Spleen (tissue), 11 donors: ENCODE data around the gene SLF1. TPM values are rescaled to one million over a fixed set of nuclear protein-coding genes. Genes with fewer than 3 reads are reported as not detected.

ENCODE experiments used
- DNase-seq: peaks from one replicate; pipeline ENCODE4 v3.0.0-alpha.2; 2020
- H3K27ac ChIP-seq, 8 donors: fragments of 200-600 bp; sonication (generic) in 7 of 8; 1 replicate in 4 of 8; 2 replicates in 4 of 8; pipeline versions ENCODE4 v1.5.0 to v1.8.0; 2016 to 2021; ENCODE audit warnings: inconsistent platforms in 4 of 8, mild to moderate bottlenecking in 4 of 8, moderate library complexity in 1 of 8
- H3K27me3 ChIP-seq, 7 donors: fragments of 200-600 bp; sonication (generic) in 6 of 7; replicated peaks in 1 of 7; 1 replicate in 4 of 7; 2 replicates in 3 of 7; pipeline versions ENCODE4 v1.5.0 to v1.8.0; 2016 to 2021; ENCODE audit warnings: inconsistent platforms in 3 of 7, mild to moderate bottlenecking in 1 of 7
- H3K36me3 ChIP-seq, 6 donors: fragments of 200-600 bp; sonication (generic) in 5 of 6; 1 replicate in 4 of 6; 2 replicates in 2 of 6; pipeline versions ENCODE4 v1.5.0 to v1.8.0; 2016 to 2021; ENCODE audit warnings: inconsistent platforms in 2 of 6
- H3K4me1 ChIP-seq, 6 donors: fragments of 200-600 bp; sonication (generic) in 5 of 6; 1 replicate in 3 of 6; 2 replicates in 3 of 6; pipeline versions ENCODE4 v1.5.0 to v1.8.0; 2016 to 2021; ENCODE audit warnings: inconsistent platforms in 3 of 6
- H3K4me3 ChIP-seq, 8 donors: fragments of 200-600 bp; sonication (generic) in 7 of 8; 1 replicate in 4 of 8; 2 replicates in 4 of 8; pipeline versions ENCODE4 v1.5.0 to v1.8.0; 2016 to 2021; ENCODE audit warnings: inconsistent platforms in 4 of 8, mild to moderate bottlenecking in 4 of 8, moderate library complexity in 2 of 8
- H3K9me3 ChIP-seq, 8 donors: fragments of 200-600 bp; sonication (generic) in 7 of 8; 1 replicate in 4 of 8; 2 replicates in 4 of 8; pipeline versions ENCODE4 v1.5.0 to v1.8.0; 2016 to 2021; ENCODE audit warnings: inconsistent platforms in 4 of 8
- POLR2A ChIP-seq, 3 donors: fragments of 450-650 bp; IDR thresholded peaks; one replicate each; pipeline ENCODE4 v1.5.1; 2017; ENCODE audit warnings: antibody characterized with exemption in 3 of 3, mild to moderate bottlenecking in 1 of 3
- POLR2AphosphoS5 ChIP-seq, 3 donors: sonication (generic); formaldehyde crosslinking; IDR thresholded peaks; one replicate each; pipeline ENCODE4 v1.5.1; 2017; ENCODE audit warnings: antibody characterized with exemption in 3 of 3
- WGBS, 5 donors: extraction: QIAGEN DNeasy Blood & Tissue Kit in 3 of 5; methylation state at CpG; one replicate each; pipeline versions ENCODE4 v1.1.5 to v1.1.7; 2013 to 2018; 5-methylcytosine and 5-hydroxymethylcytosine counted together
- intact Hi-C: fragments of 100-400 bp; cut with DNase I; formaldehyde crosslinking; loops from one replicate; pipeline ENCODE4 v1.15.0; 2023; ENCODE audit warnings: low total_unique reads
- polyA plus RNA-seq, 3 donors: library from polyadenylated mRNA; stranded (reverse); fragments of 200-250 nt; gene quantifications; one replicate each; pipeline ENCODE4 v1.2.1, GENCODE V29; 2013
- total RNA-seq, 7 donors: library from RNA; depleted of rRNA in 3 of 7; stranded (reverse); fragments of >200 nt in 3 of 7; fragmentation: NEBNext Ultra II Directional in 4 of 7; extraction: Animal tissue kit (Norgen Biotek cat#: 25700) in 4 of 7; gene quantifications; one replicate each; pipeline versions ENCODE4 v1.1.0 to v1.2.1, GENCODE V29; 2016 to 2021
- TF ChIP-seq, protein P1 (sequence below), 11 experiments: fragments of 200-600 bp in 7 of 11; fragments of 450-650 bp in 4 of 11; sonication (generic) in 4 of 11; IDR thresholded peaks in 8 of 11; conservative IDR thresholded peaks in 3 of 11; 1 replicate in 7 of 11; 2 replicates in 4 of 11; pipeline versions ENCODE4 v1.4.0 to v1.8.0; 2016 to 2021; ENCODE audit warnings: antibody characterized with exemption in 11 of 11, inconsistent platforms in 4 of 11, mild to moderate bottlenecking in 1 of 11
- donor health status: healthy with polysubstance abuse.
- donor health status: DM: no; HTN: no; CAD: no; lungs with moderate emphysema.
- donor health status: DM: no; HTN: no; CAD: no.
- donor health status: Bipolar disorder and iron deficiency.
- donor health status: healthy.
- donor health status: DM: no; HTN: no; CAD: no.
- donor health status: DM: yes; HTN: yes; CAD: no.

SLF1 gene
- total and polyA plus RNA-seq, 10 donors = 5.0 to 18.7 (median 9.9) TPM

DNA sequence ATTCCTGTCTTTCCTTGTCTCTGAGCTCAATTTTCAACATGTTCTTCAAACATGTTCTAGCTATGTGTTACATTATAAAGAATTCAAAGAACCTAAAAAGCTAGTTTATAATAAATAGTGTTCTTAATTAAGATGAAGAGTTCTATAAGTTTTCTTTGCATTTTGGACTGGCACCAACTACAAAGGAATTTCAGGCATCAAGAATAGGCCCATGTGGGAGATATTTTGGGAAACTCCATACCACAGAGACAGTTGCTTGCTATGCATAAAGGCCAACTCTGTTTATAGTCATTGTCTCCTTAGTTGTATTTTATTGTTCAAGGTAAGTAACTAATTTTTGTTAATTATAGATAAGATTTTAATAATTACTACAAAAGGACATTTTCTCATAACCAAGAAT lies 4.5 kb downstream of the SLF1 start:
- intact Hi-C loops = no loop called here
- Histone ChIP-seq H3K9me3 (no peaks in the 10 kb centered on the region), H3K27ac (no peak overlapping the region), H3K4me3 (no peak overlapping the region), H3K4me1 (peaks cover 0 to 56% (median 37%) of the 10 kb centered on the region in 6 donors), H3K36me3 (no peaks in the 10 kb centered on the region), H3K27me3 (no peaks in the 10 kb centered on the region)
- no peak for DNase-seq
- TF ChIP-seq, protein P1, sequence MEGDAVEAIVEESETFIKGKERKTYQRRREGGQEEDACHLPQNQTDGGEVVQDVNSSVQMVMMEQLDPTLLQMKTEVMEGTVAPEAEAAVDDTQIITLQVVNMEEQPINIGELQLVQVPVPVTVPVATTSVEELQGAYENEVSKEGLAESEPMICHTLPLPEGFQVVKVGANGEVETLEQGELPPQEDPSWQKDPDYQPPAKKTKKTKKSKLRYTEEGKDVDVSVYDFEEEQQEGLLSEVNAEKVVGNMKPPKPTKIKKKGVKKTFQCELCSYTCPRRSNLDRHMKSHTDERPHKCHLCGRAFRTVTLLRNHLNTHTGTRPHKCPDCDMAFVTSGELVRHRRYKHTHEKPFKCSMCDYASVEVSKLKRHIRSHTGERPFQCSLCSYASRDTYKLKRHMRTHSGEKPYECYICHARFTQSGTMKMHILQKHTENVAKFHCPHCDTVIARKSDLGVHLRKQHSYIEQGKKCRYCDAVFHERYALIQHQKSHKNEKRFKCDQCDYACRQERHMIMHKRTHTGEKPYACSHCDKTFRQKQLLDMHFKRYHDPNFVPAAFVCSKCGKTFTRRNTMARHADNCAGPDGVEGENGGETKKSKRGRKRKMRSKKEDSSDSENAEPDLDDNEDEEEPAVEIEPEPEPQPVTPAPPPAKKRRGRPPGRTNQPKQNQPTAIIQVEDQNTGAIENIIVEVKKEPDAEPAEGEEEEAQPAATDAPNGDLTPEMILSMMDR (IDR thresholded peaks at IDR 0.05 in 8 of 11, conservative IDR thresholded peaks at IDR 0.05 in 3 of 11) = no peak
- no peak for TF ChIP-seq POLR2A (IDR thresholded peaks at IDR 0.05)
- TF ChIP-seq POLR2AphosphoS5 (IDR thresholded peaks at IDR 0.05) = no peak

DNA sequence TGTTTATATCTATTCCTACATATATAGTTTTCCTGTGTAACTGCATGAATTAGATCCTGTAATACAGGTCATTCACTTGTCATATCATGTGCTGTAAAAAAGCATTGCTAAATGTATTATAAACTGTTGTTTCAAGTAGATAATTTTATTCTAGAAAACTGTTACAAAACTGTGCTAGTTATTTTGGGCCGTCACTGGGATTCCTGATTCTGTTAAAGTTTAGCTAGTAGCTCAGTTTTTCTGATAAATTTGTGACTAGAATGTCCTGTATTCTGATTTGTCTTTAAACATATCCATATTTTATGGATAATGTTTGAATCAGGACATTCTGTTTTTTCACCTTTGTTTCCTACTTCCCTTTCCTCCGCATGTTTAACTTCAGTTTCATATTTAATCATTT lies 5.4 kb downstream of the SLF1 start:
- no peaks in the 10 kb centered on the region for H3K27me3 ChIP-seq
- H3K36me3 ChIP-seq = peaks cover 0 to 4% (median 0%) of the 10 kb centered on the region in 6 donors
- intact Hi-C loops = no loop called here
- H3K27ac ChIP-seq = peak overlapping the region in 1 of 8 donors; percentile 12
- TF ChIP-seq POLR2AphosphoS5 (IDR thresholded peaks at IDR 0.05) = no peak
- TF ChIP-seq, protein P1 (IDR thresholded peaks at IDR 0.05 in 8 of 11, conservative IDR thresholded peaks at IDR 0.05 in 3 of 11) = no peak
- TF ChIP-seq POLR2A (IDR thresholded peaks at IDR 0.05) = no peak
- DNase-seq = no peak
- H3K9me3 ChIP-seq = no peaks in the 10 kb centered on the region
- H3K4me1 ChIP-seq = peaks cover 0 to 55% (median 37%) of the 10 kb centered on the region in 6 donors
- 57 to 76% (median 66%) methylated on average over 2 of the region's 2 CpGs for WGBS, 5 donors
- H3K4me3 ChIP-seq = no peak overlapping the region

DNA sequence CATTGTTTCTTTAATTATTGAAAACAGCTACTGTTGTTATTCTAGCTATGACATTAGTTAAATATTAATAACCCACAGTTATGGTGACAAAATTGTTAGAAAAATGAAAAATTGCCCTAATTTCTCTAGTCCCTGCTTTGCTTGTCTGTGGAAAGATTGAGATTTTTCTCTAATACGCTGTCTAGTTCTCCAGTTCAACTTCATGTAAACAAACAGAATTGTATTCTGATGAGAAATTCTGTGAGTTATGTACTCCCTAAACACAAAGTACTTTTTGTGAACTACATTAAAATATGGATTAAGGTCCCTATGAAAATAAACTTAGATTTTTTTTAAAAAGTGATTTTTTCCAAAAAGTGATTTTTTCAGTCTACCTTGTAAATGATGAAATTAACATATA lies 8.7 kb downstream of the SLF1 start:
- intact Hi-C loops = no loop called here
- Histone ChIP-seq H3K4me3 (no peak overlapping the region), H3K4me1 (peaks cover 0 to 30% (median 12%) of the 10 kb centered on the region in 6 donors), H3K36me3 (peaks cover 6 to 36% (median 14%) of the 10 kb centered on the region in 6 donors), H3K9me3 (peaks cover 0 to 9% (median 2%) of the 10 kb centered on the region in 8 donors), H3K27ac (no peak overlapping the region), H3K27me3 (no peaks in the 10 kb centered on the region)
- TF ChIP-seq POLR2A (IDR thresholded peaks at IDR 0.05) = no peak
- TF ChIP-seq POLR2AphosphoS5 (IDR thresholded peaks at IDR 0.05) = no peak
- TF ChIP-seq, protein P1 (IDR thresholded peaks at IDR 0.05 in 8 of 11, conservative IDR thresholded peaks at IDR 0.05 in 3 of 11) = no peak
- no peak for DNase-seq
- 92 to 100% (median 95%) methylated on average over 1 of the region's 1 CpG for WGBS, 5 donors

DNA sequence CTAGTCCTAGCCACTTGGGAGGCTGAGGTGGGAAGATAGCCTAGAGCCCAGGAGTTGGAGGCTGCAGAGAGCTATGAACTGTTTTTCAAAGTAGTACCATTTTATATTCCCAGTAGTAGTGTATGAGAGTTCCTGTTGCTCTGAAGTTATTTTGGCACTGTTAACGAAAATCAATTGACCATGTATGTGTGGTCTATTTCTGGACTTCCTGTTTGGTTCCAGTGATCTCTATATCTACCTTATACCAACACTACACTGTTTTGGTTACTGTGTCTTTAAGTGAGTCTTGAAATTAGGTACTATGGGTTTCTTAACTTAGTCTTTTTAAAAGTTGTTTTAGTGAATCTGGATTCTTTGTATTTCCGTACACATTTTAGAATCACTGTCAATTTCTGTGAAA lies 13.6 kb downstream of the SLF1 start:
- TF ChIP-seq POLR2AphosphoS5 (IDR thresholded peaks at IDR 0.05) (no peak), POLR2A (IDR thresholded peaks at IDR 0.05) (no peak)
- TF ChIP-seq, protein P1 (IDR thresholded peaks at IDR 0.05 in 8 of 11, conservative IDR thresholded peaks at IDR 0.05 in 3 of 11) = no peak
- H3K9me3 ChIP-seq = peaks cover 0 to 34% (median 2%) of the 10 kb centered on the region in 8 donors
- H3K4me3 ChIP-seq = no peak overlapping the region
- peak overlapping the region in 3 of 8 donors; percentile 5 to 40 (median 7) for H3K27ac ChIP-seq
- intact Hi-C loops = no loop called here
- WGBS, 5 donors = 51 to 65% (median 57%) methylated on average over 2 of the region's 2 CpGs
- peaks cover 0 to 13% (median 4%) of the 10 kb centered on the region in 6 donors for H3K4me1 ChIP-seq
- H3K27me3 ChIP-seq = no peaks in the 10 kb centered on the region
- peaks cover 6 to 71% (median 21%) of the 10 kb centered on the region in 6 donors for H3K36me3 ChIP-seq
- no peak for DNase-seq
